NOMO-1 (cell line): ENCODE measurements around the gene MNS1.
"Not testable (repeated sequence)": the region's sequence is repeated elsewhere in the genome, so short reads cannot be mapped to it uniquely, and the experiment has no call there.

Experiments
- DNase-seq, 2 experiments: peaks; one replicate each; lab custom pipeline; 2025; ENCODE audit not compliant: unreplicated experiment in 2 of 2; lab: John Stamatoyannopoulos, UW

MNS1 gene

GRCh38 chr15:56464893-56465520 lies at the start of gene MNS1:
Gene MNS1 (minus strand): TSS chr15:56465137. CDS start chr15:56464972, 165 bp downstream.
- DNase-seq = peak; percentile 93 to 95

GRCh38 chr15:56496635-56497034 lies 31.7 kb upstream of the MNS1 start:
- peak; percentile 50 to 69 for DNase-seq

- DNase-seq = no peak
Measured at GRCh38 chr15:56495533-56495932, 30.6 kb upstream of the MNS1 start.

GRCh38 chr15:56495053-56495452 lies 30.1 kb upstream of the MNS1 start:
- no peak for DNase-seq

- DNase-seq = no peak
Measured at GRCh38 chr15:56492791-56493555, 28.0 kb upstream of the MNS1 start.

- DNase-seq = no peak
Measured at GRCh38 chr15:56492236-56492635, 27.3 kb upstream of the MNS1 start.

- DNase-seq = peak; percentile 43
Measured at GRCh38 chr15:56491110-56491722, 26.3 kb upstream of the MNS1 start.

GRCh38 chr15:56490461-56490860 lies 25.5 kb upstream of the MNS1 start:
- DNase-seq = no peak

GRCh38 chr15:56486206-56486605 lies 21.3 kb upstream of the MNS1 start:
- DNase-seq = not testable (repeated sequence)

GRCh38 chr15:56485426-56485825 lies 20.5 kb upstream of the MNS1 start:
- DNase-seq = not testable (repeated sequence)

- DNase-seq = no peak
Measured at GRCh38 chr15:56484287-56484686, 19.4 kb upstream of the MNS1 start.

GRCh38 chr15:56475351-56475750 lies 10.4 kb upstream of the MNS1 start:
- DNase-seq = no peak

GRCh38 chr15:56473017-56473416 lies 8.1 kb upstream of the MNS1 start:
- no peak for DNase-seq

- no peak for DNase-seq
Measured at GRCh38 chr15:56472278-56472677, 7.3 kb upstream of the MNS1 start.

GRCh38 chr15:56471440-56472069 lies 6.6 kb upstream of the MNS1 start:
- no peak for DNase-seq

- no peak for DNase-seq
Measured at GRCh38 chr15:56469483-56469882, 4.5 kb upstream of the MNS1 start.

GRCh38 chr15:56468401-56468800 lies 3.5 kb upstream of the MNS1 start:
- DNase-seq = peak; percentile 5 to 67

- DNase-seq = no peak
Measured at GRCh38 chr15:56467616-56468015, 2.7 kb upstream of the MNS1 start.

- DNase-seq = no peak
Measured at GRCh38 chr15:56460947-56461346, 4.0 kb downstream of the MNS1 start.

GRCh38 chr15:56460071-56460470 lies 4.9 kb downstream of the MNS1 start:
- peak in 1 of 2 experiments; percentile 30 for DNase-seq

- no peak for DNase-seq
Measured at GRCh38 chr15:56459096-56459495, 5.8 kb downstream of the MNS1 start.
